Gastroesophageal sphincter (tissue), 3 donors: ENCODE data around the gene UBE2V1.

ENCODE experiments used
- CTCF ChIP-seq, 4 experiments: fragments of 200-600 bp in 2 of 4; fragments of 450-650 bp in 2 of 4; sonication (generic) in 1 of 4; IDR thresholded peaks; one replicate each; pipeline ENCODE4 v1.5.1; 2017 to 2019; ENCODE audit warnings: antibody characterized with exemption in 4 of 4, mild to moderate bottlenecking in 2 of 4, moderate library complexity in 2 of 4
- POLR2A ChIP-seq, 2 donors: fragments of 450-650 bp; IDR thresholded peaks; one replicate each; pipeline ENCODE4 v1.6.1; 2017; ENCODE audit warnings: antibody characterized with exemption in 2 of 2, mild to moderate bottlenecking in 2 of 2, moderate library complexity in 1 of 2
- POLR2AphosphoS5 ChIP-seq: sonication (generic); formaldehyde crosslinking; IDR thresholded peaks from one replicate; pipeline ENCODE4 v1.6.1; 2017; ENCODE audit warnings: antibody characterized with exemption

- TF ChIP-seq POLR2A (IDR thresholded peaks at IDR 0.05) = no peak
- TF ChIP-seq POLR2AphosphoS5 = peak; percentile 76
- no peak for TF ChIP-seq CTCF (IDR thresholded peaks at IDR 0.05)
Measured at GRCh38 chr20:50100552-50100951, 12.4 kb downstream of the UBE2V1 start.
